LNCaP clone FGC (cell line): ENCODE measurements around the gene STAT1.

ENCODE experiments used
- DNase-seq: peaks from one replicate; pipeline ENCODE4 v3.0.0-alpha.2; 2011; ENCODE audit warnings: low read depth
- H3K4me3 ChIP-seq: 2 replicates; pipeline ENCODE4 v1.5.1; 2011; ENCODE audit warnings: mild to moderate bottlenecking, low read depth, low read length, control low read depth
- CTCF ChIP-seq: IDR thresholded peaks from 2 replicates; pipeline ENCODE4 v1.5.1; 2012; ENCODE audit warnings: mild to moderate bottlenecking; ENCODE audit not compliant: control insufficient read depth, insufficient read depth; ENCODE audit errors: extremely low read depth

Gene STAT1

DNA sequence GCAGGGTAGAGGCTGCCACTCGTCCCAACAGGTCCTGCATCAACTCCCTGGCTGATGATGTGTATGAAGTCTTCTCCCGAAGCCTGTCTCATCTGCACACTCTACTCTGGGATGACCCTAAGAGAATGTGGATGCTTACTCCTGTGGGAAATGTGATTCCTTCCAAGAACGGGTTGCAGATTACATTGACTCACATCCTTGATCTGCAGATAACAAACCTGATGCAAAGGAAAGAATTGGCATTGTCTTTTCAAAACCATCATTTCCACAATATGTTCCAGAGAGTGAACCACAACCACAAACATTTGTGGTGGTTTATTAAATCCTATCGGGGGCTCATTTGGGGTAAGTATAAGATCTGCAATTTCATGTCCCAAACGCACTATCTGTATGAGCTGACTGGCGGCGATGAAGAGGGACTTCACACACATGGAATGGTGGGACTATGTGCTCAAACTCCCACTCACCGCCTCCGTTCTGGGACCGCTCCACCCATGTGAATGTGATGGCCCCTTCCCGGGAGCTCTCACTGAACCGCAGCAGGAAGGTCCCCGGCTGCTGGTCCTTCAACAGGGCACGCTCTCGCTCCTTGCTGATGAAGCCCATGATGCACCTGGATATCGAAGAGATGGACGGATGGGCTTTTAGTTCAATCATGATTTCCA is 35.5 kb downstream of the STAT1 start:
- DNase-seq = no peak
- H3K4me3 ChIP-seq = no peak overlapping the region
- TF ChIP-seq CTCF = no peak

DNA sequence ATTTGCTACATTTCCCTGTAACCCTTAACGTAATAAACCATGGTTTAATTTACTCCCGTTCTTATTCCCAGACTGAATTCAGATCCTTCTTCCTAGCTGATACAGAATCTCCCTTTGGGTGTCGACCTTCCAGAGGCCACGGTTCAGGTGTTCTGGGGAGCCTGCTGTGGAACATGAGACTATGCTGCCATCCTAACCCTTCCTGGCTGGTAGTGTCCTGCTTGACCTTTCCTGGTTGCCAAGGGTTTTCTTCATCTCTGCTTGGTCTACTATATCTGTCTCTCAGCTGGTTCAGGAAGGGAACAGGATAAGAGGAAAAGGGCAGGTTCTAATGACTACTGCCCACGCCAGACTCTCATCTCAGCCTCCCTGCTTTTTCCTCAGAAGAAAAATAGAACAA is 36.5 kb downstream of the STAT1 start:
- TF ChIP-seq CTCF = no peak
- no peak overlapping the region for H3K4me3 ChIP-seq
- DNase-seq = no peak

DNA sequence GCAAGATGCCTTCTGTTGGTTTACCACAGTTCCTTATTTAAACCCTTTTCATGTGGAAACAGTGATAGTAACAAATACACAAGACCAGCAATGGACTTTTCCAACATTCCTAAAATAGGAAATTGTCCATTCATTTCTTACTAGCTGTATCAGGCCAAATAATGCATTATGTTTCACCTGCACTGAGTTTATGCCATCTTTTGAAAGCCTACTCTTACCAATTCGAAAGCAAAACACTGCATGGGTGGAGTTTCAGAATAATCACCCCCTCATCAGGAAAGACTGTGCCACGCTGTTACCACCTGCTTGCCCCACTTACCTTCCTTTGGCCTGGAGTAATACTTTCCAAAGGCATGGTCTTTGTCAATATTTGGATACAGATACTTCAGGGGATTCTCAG is 37.5 kb downstream of the STAT1 start:
- TF ChIP-seq CTCF = no peak
- no peak for DNase-seq
- no peak overlapping the region for H3K4me3 ChIP-seq

DNA sequence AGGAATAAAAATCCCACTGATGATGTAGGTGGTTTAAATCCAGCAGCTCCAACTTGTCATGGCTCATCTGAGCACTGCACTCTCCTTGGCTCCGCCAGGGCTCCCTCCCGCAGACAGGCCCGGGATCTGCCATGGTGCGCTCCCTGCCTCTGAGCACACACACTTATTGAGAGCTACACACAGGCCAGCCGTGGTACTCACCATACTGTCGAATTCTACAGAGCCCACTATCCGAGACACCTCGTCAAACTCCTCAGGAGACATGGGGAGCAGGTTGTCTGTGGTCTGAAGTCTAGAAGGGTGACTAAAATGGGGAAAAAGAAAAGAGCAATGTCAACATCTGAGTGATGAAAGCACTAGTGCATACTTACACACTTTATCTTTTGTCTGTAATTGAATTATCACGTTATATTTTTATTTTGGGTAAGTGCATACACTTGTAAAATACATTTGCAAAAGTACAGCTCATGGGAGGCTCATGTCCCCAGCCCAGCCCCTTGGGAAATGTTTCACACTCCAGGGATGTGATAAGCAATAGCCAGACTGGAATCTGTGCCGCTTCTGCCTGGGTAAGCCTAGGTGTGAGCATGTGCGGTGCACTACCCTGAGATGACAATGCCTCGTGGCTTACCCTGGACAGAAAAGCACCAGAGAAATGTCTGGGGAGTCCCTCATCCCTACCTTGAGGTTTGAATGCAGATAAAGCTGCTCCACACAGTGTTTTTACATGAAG is 39.2 kb downstream of the STAT1 start:
- no peak for DNase-seq
- TF ChIP-seq CTCF = no peak
- no peak overlapping the region for H3K4me3 ChIP-seq

GRCh38 chr2:190973726-190974628 is 40.0 kb downstream of the STAT1 start:
- no peak for DNase-seq
- no peak for TF ChIP-seq CTCF
- no peak overlapping the region for H3K4me3 ChIP-seq

DNA sequence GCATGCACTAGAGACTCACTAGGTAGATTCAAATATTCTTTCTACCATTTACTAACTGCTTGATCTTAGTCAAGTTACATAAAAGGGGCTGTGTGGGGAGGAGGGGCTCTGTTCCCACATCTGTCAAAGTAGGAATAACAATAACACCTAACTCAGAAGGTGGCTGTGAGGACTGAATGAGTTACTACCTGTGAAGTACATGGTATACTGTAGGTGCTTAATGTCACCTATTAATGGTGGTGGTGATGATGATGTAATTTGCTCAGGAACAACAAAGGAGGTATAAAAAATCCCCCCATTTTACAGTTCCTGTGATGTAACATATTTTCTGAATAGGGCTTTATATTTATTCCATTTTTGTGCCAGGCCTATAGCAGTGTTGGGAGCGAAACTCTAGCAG is 40.7 kb downstream of the STAT1 start:
- no peak for TF ChIP-seq CTCF
- no peak overlapping the region for H3K4me3 ChIP-seq
- DNase-seq = no peak
